Activated CD8-positive, alpha-beta T cell treated with anti-CD3 and anti-CD28 coated beads, Interleukin-2, amount 10 ng/mL, durations not matched to agents 7 days and 5 days (primary cell): ENCODE results near the gene FAM13A. TPM values are rescaled to one million over a fixed set of nuclear protein-coding genes. Genes with fewer than 3 reads are reported as not detected.
A peak's percentile ranks its signal among the peaks of the same experiment; 100 is the strongest.
"Not testable (repeated sequence)": the region's sequence is repeated elsewhere in the genome, so short reads cannot be mapped to it uniquely, and the experiment has no call there.

Experiments
- ATAC-seq: fragments of 150-1000 bp; cut with Tn5 transposase; one replicate; pipeline ENCODE4 v1.10.0; 2021; ENCODE audit warnings: moderate library complexity
- CTCF ChIA-PET: fragments of 350-600 bp; sonication (Branson Sonifier 250); formaldehyde crosslinking; loops from one replicate; lab custom pipeline; 2021; ENCODE audit warnings: antibody characterized with exemption; lab: Charles Lee
- POLR2A ChIA-PET: fragments of 350-600 bp; sonication (Branson Sonifier 250); formaldehyde crosslinking; loops from one replicate; lab custom pipeline; 2021; ENCODE audit warnings: antibody characterized with exemption; lab: Charles Lee
- DNase-seq: peaks from one replicate; pipeline ENCODE4 v3.0.0-alpha.2; 2020
- H3K27ac Mint-ChIP-seq: one replicate; pipeline ENCODE4 v1.8.0; 2021; ENCODE audit warnings: mild to moderate bottlenecking, mixed read lengths
- H3K27me3 Mint-ChIP-seq: one replicate; pipeline ENCODE4 v1.8.0; 2021; ENCODE audit warnings: low read depth, mixed read lengths
- H3K36me3 Mint-ChIP-seq: one replicate; pipeline ENCODE4 v1.8.0; 2021; ENCODE audit warnings: low read depth, mixed read lengths
- H3K4me1 Mint-ChIP-seq: one replicate; pipeline ENCODE4 v1.8.0; 2021; ENCODE audit warnings: low read depth, mixed read lengths
- H3K4me3 Mint-ChIP-seq: one replicate; pipeline ENCODE4 v1.8.0; 2021; ENCODE audit warnings: mild to moderate bottlenecking, mixed read lengths
- H3K9me3 Mint-ChIP-seq: one replicate; pipeline ENCODE4 v1.8.0; 2022; ENCODE audit warnings: mixed read lengths; ENCODE audit not compliant: insufficient read depth
- total RNA-seq, 2 experiments: library from RNA; stranded (reverse); gene quantifications; one replicate each; pipeline ENCODE4 v1.2.3, GENCODE V29; 2021

FAM13A gene
- total RNA-seq, 2 experiments from 2014 or later: 4.5 to 4.7 TPM

GRCh38 chr4:88949605-88950004, 107.4 kb downstream of the FAM13A start:
- ChIA-PET CTCF (no interaction called here), POLR2A (no interaction called here)
- Mint-ChIP-seq H3K4me3 (no peak overlapping the region), H3K4me1 (peaks cover 17% of the 10 kb centered on the region), H3K27ac (no peak overlapping the region), H3K36me3 (peaks cover 5% of the 10 kb centered on the region), H3K27me3 (no peaks in the 10 kb centered on the region), H3K9me3 (peaks cover 9% of the 10 kb centered on the region)
- DNase-seq (no peak), ATAC-seq (no peak)

GRCh38 chr4:88940506-88940905, 116.5 kb downstream of the FAM13A start:
- ChIA-PET CTCF (no interaction called here), POLR2A (no interaction called here)
- ATAC-seq (peak; percentile 57), DNase-seq (no peak)
- Mint-ChIP-seq H3K4me1 (peaks cover 10% of the 10 kb centered on the region), H3K27me3 (no peaks in the 10 kb centered on the region), H3K27ac (peak overlapping the region; percentile 51), H3K36me3 (no peaks in the 10 kb centered on the region), H3K4me3 (no peak overlapping the region), H3K9me3 (no peaks in the 10 kb centered on the region)

- Mint-ChIP-seq H3K27me3 (no peaks in the 10 kb centered on the region), H3K4me3 (no peak overlapping the region), H3K9me3 (no peaks in the 10 kb centered on the region), H3K36me3 (no peaks in the 10 kb centered on the region), H3K4me1 (peaks cover 10% of the 10 kb centered on the region), H3K27ac (no peak overlapping the region)
- no peak for DNase-seq
- ChIA-PET CTCF (no interaction called here), POLR2A (no interaction called here)
- no peak for ATAC-seq
Observed at GRCh38 chr4:88939697-88940096, 117.3 kb downstream of the FAM13A start.

GRCh38 chr4:88938138-88938537, 118.8 kb downstream of the FAM13A start:
- Mint-ChIP-seq H3K36me3 (no peaks in the 10 kb centered on the region), H3K4me1 (peaks cover 14% of the 10 kb centered on the region), H3K27ac (no peak overlapping the region), H3K4me3 (no peak overlapping the region), H3K27me3 (no peaks in the 10 kb centered on the region), H3K9me3 (no peaks in the 10 kb centered on the region)
- ATAC-seq: no peak
- ChIA-PET POLR2A (no interaction called here), CTCF (no interaction called here)
- no peak for DNase-seq

GRCh38 chr4:88937081-88937480, 119.9 kb downstream of the FAM13A start:
- CTCF ChIA-PET: no interaction called here
- POLR2A ChIA-PET: no interaction called here
- DNase-seq: no peak
- ATAC-seq: no peak
- Mint-ChIP-seq H3K4me3 (no peak overlapping the region), H3K9me3 (no peaks in the 10 kb centered on the region), H3K27ac (no peak overlapping the region), H3K27me3 (no peaks in the 10 kb centered on the region), H3K4me1 (peaks cover 14% of the 10 kb centered on the region), H3K36me3 (no peaks in the 10 kb centered on the region)

GRCh38 chr4:88933414-88934160, 123.4 kb downstream of the FAM13A start:
- no peaks in the 10 kb centered on the region for H3K27me3 Mint-ChIP-seq
- no peak overlapping the region for H3K27ac Mint-ChIP-seq
- DNase-seq: no peak
- H3K4me1 Mint-ChIP-seq: peaks cover 12% of the 10 kb centered on the region
- ChIA-PET POLR2A (no interaction called here), CTCF (no interaction called here)
- ATAC-seq: no peak
- peaks cover 9% of the 10 kb centered on the region for H3K9me3 Mint-ChIP-seq
- H3K36me3 Mint-ChIP-seq: no peaks in the 10 kb centered on the region
- H3K4me3 Mint-ChIP-seq: no peak overlapping the region

- Mint-ChIP-seq H3K36me3 (no peaks in the 10 kb centered on the region), H3K27ac (no peak overlapping the region), H3K27me3 (no peaks in the 10 kb centered on the region), H3K4me1 (peaks cover 23% of the 10 kb centered on the region), H3K4me3 (no peak overlapping the region), H3K9me3 (peaks cover 12% of the 10 kb centered on the region)
- ChIA-PET CTCF (no interaction called here), POLR2A (no interaction called here)
- no peak for ATAC-seq
- DNase-seq: no peak
Observed at GRCh38 chr4:88928852-88929251, 128.1 kb downstream of the FAM13A start.

GRCh38 chr4:88927420-88927819, 129.6 kb downstream of the FAM13A start:
- Mint-ChIP-seq H3K27ac (peak overlapping the region; percentile 67), H3K9me3 (peaks cover 12% of the 10 kb centered on the region), H3K27me3 (no peaks in the 10 kb centered on the region), H3K36me3 (no peaks in the 10 kb centered on the region), H3K4me3 (no peak overlapping the region), H3K4me1 (peaks cover 20% of the 10 kb centered on the region)
- CTCF ChIA-PET: no interaction called here
- ATAC-seq: no peak
- no peak for DNase-seq
- POLR2A ChIA-PET: no interaction called here

GRCh38 chr4:88919056-88919455, 137.9 kb downstream of the FAM13A start:
- CTCF ChIA-PET: no interaction called here

GRCh38 chr4:88913181-88913580, 143.8 kb downstream of the FAM13A start:
- H3K4me3 Mint-ChIP-seq, H3K27me3 Mint-ChIP-seq, CTCF ChIA-PET, ATAC-seq, DNase-seq, H3K9me3 Mint-ChIP-seq, H3K27ac Mint-ChIP-seq, POLR2A ChIA-PET, H3K36me3 Mint-ChIP-seq, H3K4me1 Mint-ChIP-seq: not testable (repeated sequence)

More at GRCh38 chr4:88919056-88919455, 137.9 kb downstream of the FAM13A start:
- Mint-ChIP-seq H3K4me3 (no peak overlapping the region), H3K36me3 (no peaks in the 10 kb centered on the region), H3K4me1 (no peaks in the 10 kb centered on the region), H3K9me3 (no peaks in the 10 kb centered on the region), H3K27ac (no peak overlapping the region), H3K27me3 (peaks cover 3% of the 10 kb centered on the region)
- no peak for ATAC-seq
- DNase-seq: no peak
- POLR2A ChIA-PET: no interaction called here

- CTCF ChIA-PET: no interaction called here
- Mint-ChIP-seq H3K27me3 (no peaks in the 10 kb centered on the region), H3K36me3 (no peaks in the 10 kb centered on the region), H3K27ac (no peak overlapping the region), H3K9me3 (no peaks in the 10 kb centered on the region), H3K4me3 (no peak overlapping the region), H3K4me1 (no peaks in the 10 kb centered on the region)
- POLR2A ChIA-PET: no interaction called here
- no peak for ATAC-seq
- no peak for DNase-seq
Observed at GRCh38 chr4:88911246-88912212, 145.5 kb downstream of the FAM13A start.

- DNase-seq (no peak), ATAC-seq (no peak)
- Mint-ChIP-seq H3K9me3 (no peaks in the 10 kb centered on the region), H3K4me1 (no peaks in the 10 kb centered on the region), H3K4me3 (no peak overlapping the region), H3K27me3 (no peaks in the 10 kb centered on the region), H3K27ac (no peak overlapping the region), H3K36me3 (no peaks in the 10 kb centered on the region)
- ChIA-PET POLR2A (no interaction called here), CTCF (no interaction called here)
Observed at GRCh38 chr4:88910101-88910500, 146.9 kb downstream of the FAM13A start.
